Posterior cingulate gyrus (tissue), 11 donors: Measurements from ENCODE around the gene SGF29.
A peak's percentile ranks its signal among the peaks of the same experiment; 100 is the strongest.
"Not testable (repeated sequence)": the region's sequence is repeated elsewhere in the genome, so short reads cannot be mapped to it uniquely, and the experiment has no call there.

Experiments used
- DNase-seq, 10 donors: peaks; one replicate each; pipeline versions ENCODE4 v3.0.0 to v3.0.0-alpha.2; 2020 to 2021; ENCODE audit warnings: mixed read lengths in 3 of 10
- intact Hi-C: fragments of 100-400 bp; cut with DNase I; formaldehyde crosslinking; loops from one replicate; pipeline ENCODE4 v1.15.1; 2023

SGF29 gene

DNA sequence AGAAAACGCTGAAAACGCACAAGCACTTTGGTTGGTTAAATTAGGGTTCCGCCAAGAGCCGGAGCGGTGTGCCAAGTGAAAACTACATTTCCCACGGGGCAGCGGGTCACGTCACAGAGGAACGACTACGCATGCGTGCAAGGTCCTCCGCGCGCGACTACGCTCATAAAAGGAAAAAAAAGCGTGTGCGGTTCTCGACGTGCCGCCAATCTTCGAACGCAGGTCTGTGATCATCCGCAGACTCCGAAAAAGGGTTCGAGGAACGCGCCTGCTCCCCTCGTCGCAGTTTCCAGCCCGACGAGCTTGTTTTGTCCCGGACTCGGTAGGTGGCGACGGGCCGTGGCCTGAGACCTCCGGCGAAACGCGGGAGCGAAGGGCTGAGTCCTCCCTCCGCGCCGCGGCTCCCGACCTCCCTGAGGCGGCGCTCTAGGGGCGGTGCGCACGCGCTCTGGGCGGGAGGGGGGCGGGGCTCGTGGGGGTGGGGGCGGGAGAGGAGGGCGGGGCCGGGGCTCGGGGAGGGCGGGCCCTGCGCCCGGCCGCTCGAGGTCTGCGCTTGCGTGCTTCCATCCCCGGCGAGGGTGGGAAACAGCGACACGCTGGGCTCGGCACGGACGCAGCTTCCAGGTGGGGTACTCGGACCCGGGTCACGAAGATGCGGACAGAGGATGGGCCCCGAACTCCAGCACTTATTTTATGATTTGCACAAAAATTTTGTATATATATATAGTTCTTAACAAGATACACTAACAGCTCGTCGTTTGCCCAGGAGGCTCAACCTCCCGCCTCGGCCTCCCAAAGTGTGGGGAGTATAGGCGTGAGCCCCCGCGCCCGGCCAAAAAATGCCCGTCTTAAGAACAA, at the start of gene SGF29:
Gene SGF29 (plus strand): TSS at position 145 of the 858 bp plus-strand sequence. CDS start 27,150 bp downstream, outside the sequence.
- DNase-seq = peak; percentile 84 to 98 (median 91)
- intact Hi-C loops = loop anchor here (5.0 to 10.0 kb wide), 2 partner anchors 59 to 398 kb away; partner anchors contain the start of genes APOBR, CLN3 and NFATC2IP

DNA sequence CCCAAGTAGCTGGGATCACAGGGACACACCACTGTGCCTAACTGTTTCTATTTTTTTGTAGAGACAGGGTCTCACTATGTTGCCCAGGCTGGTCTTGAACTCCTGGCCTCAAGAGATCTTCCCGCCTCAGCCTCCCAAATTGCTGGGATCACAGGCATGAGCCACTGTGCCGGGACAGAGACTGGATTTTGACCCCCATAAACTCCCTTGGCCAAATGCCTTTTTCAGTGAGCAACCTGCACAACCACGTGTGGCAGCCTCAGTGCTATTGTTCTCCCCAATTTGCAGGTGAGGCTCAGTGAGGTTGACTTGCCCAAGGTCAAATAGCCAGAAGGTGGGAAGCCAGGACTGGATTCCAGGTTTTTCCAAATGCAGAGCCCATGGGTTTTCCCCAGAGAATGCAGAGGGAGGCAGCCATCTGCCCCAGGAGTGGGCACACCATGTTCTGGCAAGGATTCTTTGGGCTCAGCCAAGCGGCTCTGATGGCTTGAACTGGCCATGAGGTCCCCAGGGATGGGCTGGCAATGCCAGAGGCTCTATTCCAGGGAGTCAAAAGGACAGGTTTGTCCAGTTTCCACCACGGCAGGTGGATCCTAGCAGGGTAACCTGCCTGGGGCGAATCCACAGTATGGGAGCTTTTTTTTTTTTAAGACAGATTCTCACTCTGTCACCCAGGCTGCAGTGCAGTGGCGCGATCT, 48.9 kb upstream of the SGF29 start:
- DNase-seq = no peak
- intact Hi-C loops = no loop called here

DNA sequence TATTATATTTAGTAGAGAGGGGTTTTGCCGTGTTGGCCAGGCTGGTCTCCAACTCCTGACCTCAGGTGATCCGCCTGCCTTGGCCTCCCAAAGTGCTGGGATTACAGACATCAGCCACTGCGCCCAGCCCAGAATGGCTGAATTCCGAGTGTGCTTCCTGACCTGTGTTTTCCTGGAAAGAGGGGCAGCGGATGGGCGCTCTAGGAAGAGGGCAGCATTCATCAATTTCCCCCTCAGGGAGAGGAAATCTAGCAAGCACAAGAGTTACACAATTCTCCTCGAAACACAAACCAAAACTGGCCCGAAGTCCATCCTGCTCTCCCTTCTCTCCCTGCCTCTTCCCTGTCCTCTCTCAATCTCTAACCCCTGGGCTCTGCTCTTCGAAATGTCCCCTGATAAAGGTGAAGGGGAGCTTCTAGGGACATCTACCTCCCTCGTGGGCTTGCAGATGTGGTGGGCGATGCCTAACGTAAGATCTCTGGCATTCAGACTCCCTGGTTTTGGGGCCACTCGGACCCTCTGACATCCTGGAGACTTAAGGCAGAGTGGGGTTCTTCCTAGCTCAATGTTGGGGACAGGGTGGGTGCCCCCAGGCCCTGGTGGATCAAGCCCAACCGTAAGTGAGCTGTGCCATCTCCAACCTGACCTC, 48.1 kb upstream of the SGF29 start:
- no peak for DNase-seq
- intact Hi-C loops = no loop called here

DNA sequence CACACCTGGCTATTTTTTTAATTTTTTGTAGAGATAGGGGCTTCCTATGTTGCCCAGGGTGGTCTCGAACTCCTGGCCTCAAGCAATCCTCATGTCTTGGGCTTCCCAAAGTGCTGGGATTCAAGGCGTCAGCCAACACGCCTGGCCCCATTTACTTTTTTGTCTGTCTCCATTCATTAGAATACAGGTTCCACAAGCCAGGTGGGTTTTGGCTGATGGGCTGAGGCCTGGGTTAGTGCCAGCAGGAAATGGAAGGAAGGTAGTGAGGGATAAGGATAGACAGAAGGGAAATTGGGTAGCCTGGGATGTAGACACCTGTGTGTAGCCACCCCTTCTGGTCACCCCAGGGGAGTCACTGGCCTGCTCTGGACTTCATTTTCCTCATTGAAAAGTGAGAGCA, 42.7 kb upstream of the SGF29 start:
- no peak for DNase-seq
- intact Hi-C loops = no loop called here

DNA sequence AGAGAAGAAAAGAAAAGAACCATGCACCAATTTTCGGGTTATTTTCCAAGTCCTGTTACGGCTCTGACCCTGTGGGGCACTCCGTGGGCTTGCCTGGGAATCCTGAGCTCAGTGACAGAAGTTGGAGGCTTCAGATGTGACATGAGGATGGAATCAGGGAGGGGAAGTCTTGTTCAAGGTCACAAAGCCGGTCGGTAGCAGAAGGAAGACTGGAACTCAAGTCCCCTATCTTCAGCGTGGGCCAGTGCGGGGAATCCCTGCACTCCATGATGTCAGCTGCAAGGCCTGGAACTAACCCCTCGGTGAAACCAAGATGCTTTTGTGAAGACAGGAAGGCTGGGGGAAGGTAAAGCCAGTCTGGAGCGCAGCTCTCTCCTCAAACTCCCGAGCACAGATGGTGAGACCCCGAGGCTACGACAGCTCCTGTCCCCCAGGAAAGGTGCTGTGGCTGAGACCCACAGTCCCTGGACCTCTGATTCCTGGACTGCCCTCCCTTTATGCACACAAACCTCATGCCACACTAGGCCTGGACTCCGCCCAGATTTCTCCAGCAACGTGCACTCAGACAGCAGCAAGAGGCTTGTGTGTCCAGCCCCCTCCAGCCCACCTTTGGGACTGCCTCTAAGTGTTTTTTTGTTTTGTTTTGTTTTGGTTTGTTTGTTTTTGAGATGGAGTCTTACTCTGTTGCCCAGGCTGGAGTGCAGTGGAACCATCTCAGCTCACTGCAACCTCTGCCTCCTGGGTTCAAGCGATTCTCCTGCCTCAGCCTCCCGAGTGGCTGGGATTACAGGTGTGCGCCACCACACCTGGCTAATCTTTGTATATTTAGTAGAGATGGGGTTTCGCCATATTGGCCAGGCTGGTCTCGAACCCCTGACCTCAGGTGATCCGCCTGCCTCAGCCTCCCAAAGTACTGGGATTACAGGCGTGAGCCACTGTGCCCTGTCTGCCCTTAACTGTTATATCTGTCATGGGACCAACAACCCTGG, 41.6 kb upstream of the SGF29 start:
- no peak for DNase-seq
- intact Hi-C loops = no loop called here

DNA sequence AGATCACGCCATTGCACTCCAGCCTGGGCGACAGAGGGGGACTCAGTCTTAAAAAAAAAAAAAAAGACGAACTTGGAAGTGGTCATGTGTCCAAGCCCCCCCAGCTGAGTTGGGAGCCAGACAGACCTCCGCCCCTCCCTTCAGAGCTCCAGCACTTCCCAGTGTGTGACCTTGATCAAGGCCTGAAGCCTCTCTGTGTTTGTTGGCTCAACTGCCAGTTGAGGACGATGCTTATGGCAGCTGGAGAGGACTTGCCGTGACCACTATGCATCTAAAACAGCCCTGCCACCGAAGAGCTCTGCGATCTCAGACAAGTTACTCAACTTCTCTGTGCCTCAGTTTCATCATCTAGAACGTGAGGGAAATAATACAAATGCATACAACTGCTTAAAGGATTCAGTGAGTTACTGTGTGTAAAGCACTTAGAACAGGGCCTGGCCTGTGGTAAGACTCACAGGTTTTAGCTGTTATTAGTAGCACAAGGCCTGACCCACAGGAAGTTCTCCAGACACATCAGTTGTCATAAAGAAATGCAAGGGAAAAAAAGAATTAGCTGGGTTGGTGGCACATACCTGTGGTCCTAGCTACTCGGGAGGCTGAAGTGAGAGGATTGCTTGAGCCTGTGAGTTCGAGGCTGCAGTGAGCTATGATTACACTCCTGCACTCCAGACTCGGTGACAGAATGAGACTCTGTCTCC, 40.1 kb upstream of the SGF29 start:
- intact Hi-C loops = no loop called here
- no peak for DNase-seq

DNA sequence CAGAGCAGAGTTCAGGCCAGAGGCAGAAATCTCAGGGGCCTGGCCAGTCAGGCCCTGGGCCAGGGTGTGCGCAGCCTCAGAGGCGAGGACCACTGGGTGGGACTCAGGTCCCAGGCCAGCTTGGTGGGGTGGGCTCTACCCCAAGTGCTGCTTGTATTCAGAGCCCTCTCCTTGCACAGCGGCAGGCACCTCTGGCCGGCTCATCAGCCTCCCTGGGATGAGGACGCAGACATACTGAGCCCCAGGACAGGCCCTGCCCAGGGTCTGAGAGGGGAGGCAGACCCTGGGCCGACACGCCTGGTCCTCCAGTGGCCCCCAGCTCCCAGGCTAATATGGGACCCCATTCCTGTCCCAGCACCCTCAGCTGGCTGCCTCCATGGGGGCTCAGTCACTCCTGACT, 39.5 kb upstream of the SGF29 start:
- no peak for DNase-seq
- intact Hi-C loops = no loop called here

DNA sequence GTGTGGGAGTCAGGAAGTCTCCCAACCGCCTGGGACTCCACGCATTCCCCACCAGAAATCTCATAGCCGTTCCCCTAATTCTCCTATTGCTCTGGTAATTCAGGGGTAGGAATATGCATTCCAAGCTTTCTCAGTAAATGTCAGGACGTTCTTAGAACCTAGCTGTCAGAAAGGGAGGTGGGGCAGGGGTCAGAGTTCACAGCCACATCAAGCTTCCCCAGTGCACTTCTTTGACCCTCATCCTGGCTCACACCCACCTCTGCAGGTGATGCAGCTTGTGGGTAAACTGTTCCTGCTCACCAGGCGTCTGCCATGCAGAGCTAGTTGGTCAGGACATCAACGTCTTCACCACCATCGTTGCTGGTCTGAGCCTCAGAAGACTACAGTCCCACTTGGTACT, 33.0 kb upstream of the SGF29 start:
- intact Hi-C loops = no loop called here
- no peak for DNase-seq

DNA sequence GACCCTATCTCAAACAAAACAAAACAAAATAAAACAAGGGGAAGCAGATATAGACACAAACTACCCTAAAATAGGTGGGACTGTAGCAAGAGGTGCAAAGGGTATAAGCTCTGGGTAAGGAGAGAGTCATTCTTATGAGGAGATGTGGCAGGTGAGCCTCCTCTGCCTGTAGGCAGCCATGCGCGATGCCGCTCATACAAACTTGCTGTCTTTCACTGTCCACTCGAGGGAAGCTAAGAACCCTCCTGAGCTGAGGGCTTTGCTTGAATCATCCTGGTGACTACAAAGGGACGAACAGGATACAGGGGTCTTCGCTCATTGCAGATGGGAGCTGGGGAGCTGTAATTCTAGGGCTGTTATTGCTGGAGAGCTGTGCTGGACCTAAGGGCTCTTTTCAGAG, 32.3 kb upstream of the SGF29 start:
- DNase-seq = no peak
- intact Hi-C loops = no loop called here

DNA sequence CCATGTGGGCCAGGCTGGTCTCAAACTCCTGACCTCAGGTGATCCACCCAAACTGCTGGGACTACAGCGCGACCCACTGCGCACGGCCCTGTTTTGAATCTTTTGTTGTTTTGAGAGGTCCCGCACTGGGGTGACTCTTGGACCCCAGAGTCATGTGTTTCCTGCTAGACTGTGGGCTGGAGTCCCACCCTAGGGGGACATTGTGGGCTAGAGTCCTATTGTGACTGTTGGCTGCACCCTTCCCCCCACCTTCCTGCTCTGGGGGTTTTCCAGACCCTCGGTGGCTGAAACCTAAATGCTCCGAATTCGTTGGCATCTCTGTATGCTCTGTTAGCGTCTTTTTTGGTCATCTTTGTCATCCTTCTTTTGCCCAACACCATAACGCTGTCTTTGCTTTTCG, 30.9 kb upstream of the SGF29 start:
- intact Hi-C loops = no loop called here
- no peak for DNase-seq

DNA sequence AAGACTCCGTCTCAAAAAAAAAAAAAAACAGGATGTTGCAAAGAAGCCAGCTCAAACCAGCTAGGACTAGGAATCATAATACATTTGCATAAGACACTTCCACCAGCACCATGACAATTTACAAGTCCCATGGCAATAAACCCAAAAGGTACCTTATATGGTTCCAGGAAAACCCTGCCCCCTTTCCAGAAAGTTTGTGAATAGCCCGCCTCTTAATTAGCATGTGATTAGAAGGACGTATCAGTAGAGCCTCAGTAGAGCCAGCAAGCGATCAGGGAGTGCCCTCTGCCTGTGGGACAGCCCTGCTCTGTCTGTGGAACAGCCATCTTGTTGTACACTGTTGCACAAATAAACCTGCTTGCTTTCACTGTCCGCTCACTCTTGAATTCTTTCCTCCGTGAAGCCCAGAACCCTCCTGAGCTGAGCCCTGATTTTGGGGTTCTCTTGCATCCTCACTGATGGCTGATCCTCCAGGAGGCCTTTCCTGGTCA, 29.0 kb upstream of the SGF29 start:
- intact Hi-C loops = no loop called here
- DNase-seq = no peak

DNA sequence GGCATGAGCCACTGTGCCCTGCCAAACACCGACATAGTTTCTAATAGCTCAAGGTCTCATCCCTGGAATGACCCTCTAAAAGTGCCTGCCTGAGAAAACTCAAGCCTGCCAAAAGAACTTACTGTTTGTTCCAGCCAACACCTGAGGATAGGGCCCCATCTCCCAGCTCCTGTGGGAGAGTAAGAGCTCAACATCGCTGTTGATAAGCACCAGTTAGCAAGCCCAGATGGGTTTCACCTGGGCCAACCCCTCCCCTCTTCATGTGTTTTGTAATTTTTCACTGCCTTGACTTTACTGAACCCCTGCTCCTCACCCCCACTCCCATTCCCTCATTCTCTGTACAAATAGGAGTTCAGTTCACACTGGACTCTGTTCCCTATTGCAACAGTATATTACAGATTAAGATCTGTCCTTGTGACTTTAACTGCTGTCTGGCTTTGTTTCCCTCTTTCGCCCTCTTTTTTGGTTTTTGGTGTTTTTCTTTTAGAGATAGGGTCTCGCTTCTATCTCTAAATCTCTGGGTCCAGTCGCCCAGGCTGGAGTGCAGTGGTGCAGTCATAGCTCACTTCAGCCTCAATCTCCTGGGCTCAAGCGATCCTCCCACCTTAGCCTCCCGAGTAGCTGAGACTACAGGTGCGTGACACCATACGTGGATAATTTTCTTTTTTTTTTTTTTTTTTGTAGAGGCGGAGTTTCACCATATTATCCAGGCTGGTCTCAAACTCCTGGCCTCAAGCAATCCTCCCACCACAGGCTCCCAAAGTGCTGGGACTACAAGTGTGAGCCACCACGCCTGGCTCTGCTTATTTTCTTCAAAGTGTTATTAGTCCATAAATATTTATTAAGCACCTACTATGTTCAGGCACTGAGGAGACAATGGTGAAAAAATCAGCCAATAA, 27.3 kb upstream of the SGF29 start:
- intact Hi-C loops = no loop called here
- no peak for DNase-seq

DNA sequence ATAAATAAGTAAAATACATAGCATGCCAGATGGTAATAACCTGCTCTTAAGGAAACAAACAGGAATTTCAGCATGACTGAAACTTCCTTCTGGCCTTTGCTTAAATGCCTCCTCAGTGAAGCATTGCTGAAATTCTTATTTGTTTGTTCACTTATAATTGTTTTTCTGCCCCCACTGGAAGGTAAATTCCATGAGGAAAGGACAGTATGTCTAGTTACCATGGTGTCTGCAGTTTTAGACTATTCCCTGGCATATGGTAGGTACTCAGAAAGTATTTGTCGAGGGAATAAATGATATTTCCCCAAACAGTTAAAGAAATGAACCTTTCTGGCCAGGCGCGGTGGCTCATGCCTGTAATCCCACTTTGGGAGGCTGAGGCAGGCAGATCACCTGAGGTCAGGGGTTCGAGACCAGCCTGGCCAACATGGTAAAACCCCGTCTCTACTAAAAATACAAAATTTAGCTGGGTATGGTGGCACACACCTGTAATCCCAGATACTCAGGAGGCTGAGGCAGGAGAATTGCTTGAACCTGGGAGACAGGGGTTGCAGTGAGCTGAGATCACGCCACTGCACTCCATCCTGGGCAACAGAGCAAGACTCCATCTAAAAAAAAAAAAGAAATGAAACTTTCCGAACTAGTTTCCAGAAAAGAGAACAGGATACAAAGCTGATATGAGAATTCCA, 26.5 kb upstream of the SGF29 start:
- DNase-seq, intact Hi-C loops: not testable (repeated sequence)

DNA sequence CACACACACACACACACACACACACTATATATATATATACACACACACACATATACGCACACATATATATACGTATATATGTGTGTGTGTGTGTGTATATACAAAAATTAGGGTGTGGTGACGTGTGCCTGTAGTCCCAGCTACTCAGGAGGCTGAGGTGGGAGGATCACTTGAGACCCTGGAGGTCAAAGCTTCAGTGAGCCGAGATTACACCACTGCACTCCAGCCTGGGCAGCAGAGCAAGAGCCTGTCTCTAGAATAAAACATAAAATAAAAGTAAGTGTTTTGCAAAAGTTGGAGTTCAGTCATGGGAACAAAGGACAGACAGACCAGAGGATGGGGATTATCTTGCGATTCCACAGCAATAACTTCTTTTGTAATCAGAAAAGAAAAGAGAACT, 25.7 kb upstream of the SGF29 start:
- intact Hi-C loops = no loop called here
- no peak for DNase-seq

DNA sequence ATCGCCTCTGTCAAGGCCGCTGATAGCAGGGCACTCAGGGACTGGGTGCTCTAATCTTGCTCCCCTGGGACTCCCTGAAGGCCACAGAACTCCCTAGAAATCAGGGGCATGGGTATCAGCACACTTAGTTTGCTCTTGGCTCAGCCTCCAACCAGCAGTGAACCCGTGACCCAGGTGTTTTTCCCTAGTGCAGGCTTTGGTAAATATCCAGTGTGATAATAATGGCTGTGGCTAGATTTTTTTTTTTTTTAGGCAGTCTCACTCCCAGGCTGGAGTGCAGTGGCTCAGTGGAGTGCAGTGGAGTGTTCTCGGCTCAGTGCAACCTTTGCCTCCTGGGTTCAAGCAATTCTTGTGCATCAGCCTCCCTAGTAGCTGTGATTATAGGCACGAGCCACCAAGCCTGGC, 25.3 kb upstream of the SGF29 start:
- DNase-seq = no peak
- intact Hi-C loops = no loop called here

DNA sequence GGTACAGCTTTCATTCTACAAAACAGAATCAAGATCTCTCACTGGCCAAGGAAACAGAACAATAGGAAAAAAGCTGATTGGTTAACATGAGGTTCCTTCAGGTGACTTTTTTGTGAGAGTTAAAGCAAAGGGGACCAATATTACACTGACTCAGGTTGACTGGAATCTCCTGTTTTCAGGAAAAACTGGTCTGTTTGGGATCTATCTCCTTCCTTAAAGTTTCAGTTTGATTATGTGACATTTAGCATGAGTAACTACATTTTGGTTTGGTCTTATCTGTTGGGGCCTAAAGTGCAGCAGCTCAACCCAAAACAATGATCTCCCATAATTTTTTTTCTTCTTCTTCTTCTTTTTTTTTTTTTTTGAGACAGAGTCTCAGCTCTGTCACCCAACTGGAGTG, 24.6 kb upstream of the SGF29 start:
- DNase-seq = no peak
- intact Hi-C loops = no loop called here

DNA sequence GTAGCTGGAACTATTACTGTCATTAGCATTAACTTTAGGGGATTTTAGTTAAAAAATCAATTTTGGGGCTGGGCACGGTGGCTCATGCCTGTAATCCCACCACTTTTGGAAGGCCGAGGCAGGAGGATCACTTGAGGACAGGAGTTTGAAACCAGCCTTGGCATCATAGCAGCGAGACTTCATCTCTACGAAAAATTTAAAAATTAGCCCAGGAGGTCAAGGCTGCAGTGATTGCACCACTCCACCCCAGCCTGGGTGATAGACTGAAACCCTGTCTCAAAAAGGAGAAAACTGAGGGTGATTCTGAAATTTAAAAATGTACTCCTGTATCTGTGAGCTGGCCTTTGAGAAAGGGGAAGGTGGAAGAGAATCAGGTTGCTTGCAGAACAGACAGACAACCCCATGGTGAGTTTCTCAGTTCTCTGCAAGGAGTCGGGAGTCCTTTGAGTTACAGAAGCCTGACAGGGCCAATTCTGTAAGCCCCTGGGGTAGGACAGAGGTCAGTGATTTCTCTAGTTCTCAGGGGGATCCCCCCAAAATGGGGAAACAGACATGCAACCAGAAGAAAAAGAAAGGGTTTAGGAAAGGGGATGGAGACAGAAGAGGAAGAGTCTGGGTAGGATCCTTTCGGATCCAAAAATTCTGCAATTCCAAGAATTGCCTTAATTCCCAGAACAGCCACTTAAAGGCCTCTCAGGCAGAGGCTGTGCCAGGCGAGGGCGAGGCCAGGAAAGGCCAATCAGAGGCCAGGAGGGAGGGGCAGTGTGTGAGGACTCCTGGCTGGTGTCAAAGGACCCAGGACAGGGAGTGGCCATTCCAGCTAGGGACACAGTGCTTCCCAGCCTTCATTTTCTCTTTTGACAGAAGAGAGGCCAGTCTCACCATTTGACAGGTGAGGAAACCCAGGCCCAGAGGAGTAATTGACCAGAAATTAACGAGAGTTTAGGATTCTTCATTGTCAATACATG, 21.7 kb upstream of the SGF29 start:
- intact Hi-C loops = no loop called here
- DNase-seq = no peak
